ENCODE measurements around the gene C3orf52.

C3orf52 gene

GRCh38 chr3:112074006-112074405 lies 12.2 kb upstream of the C3orf52 start:
- DNase-seq (ENCODE audit: low spot score), result no peak
- no peak for TF ChIP-seq CTCF (IDR thresholded peaks at IDR 0.05; ENCODE audit: extremely low read depth, insufficient read depth, missing control alignments)
- in situ Hi-C loops (cut with MboI; ENCODE audit: low pct_unique_long_range_greater_than_20kb, low sequenced_read_pairs, unreplicated experiment), result no loop called here

DNA sequence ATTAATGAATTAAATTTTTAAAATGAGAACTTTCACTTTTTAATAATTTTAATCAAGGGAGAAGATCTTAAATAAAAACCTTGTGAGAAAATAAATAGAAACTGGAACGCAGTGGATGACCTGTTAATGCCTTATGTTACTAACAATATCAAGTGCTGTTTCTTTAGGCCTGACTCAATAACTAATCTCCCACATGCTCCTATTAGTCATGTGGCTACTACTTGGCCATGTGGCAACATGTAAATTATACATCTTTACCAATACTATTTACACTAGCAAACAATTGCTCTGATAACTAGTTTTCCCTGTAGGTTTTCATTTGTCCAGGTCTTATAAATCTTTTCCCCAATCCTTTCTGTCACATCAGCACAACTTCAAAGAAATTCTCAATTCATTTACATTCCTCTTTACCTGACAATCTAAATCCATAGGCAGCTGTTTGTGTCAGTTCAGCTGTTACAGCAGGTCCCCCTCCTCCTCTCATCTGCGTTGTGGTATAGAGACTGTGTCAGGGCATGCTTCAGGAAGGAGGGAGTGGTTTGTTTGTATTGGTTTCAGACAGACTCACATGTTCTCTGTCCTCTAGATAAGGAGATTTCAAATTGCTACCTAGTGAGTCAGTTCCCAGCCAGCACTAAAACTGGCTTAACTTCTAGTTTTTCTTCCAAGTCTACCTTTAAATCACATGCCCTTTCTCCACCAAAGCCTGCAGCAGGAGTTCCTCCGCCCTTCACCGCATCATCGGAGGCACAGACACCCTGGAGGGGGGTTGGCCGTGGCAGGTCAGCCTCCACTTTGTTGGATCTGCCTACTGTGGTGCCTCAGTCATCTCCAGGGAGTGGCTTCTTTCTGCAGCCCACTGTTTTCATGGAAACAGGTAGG lies 11.3 kb upstream of the C3orf52 start:
- in situ Hi-C loops (cut with MboI; ENCODE audit: low pct_unique_long_range_greater_than_20kb, low sequenced_read_pairs, unreplicated experiment), result no loop called here
- DNase-seq (ENCODE audit: low spot score), result peak; percentile 64

GRCh38 chr3:112078125-112079083 lies 7.8 kb upstream of the C3orf52 start:
- no peak for TF ChIP-seq CTCF (IDR thresholded peaks at IDR 0.05; ENCODE audit: extremely low read depth, insufficient read depth, missing control alignments)
- in situ Hi-C loops (cut with MboI; ENCODE audit: low pct_unique_long_range_greater_than_20kb, low sequenced_read_pairs, unreplicated experiment), result no loop called here
- DNase-seq (ENCODE audit: low spot score), result no peak

More for the DNA sequence above, 11.3 kb upstream of the C3orf52 start:
- no peak for TF ChIP-seq CTCF (IDR thresholded peaks at IDR 0.05; ENCODE audit: extremely low read depth, insufficient read depth, missing control alignments)

GRCh38 chr3:112083239-112083638 lies 3.0 kb upstream of the C3orf52 start:
- in situ Hi-C loops (cut with MboI; ENCODE audit: low pct_unique_long_range_greater_than_20kb, low sequenced_read_pairs, unreplicated experiment), result no loop called here
- TF ChIP-seq CTCF (IDR thresholded peaks at IDR 0.05; ENCODE audit: extremely low read depth, insufficient read depth, missing control alignments), result no peak
- DNase-seq (ENCODE audit: low spot score), result no peak

- DNase-seq (ENCODE audit: low spot score), result no peak
- in situ Hi-C loops (cut with MboI; ENCODE audit: low pct_unique_long_range_greater_than_20kb, low sequenced_read_pairs, unreplicated experiment), result no loop called here
- TF ChIP-seq CTCF (IDR thresholded peaks at IDR 0.05; ENCODE audit: extremely low read depth, insufficient read depth, missing control alignments), result no peak
Observed at GRCh38 chr3:112084980-112085705, 1.0 kb upstream of the C3orf52 start.

GRCh38 chr3:112085735-112086075 lies 484 bp upstream of the C3orf52 start:
- no peak for TF ChIP-seq CTCF (IDR thresholded peaks at IDR 0.05; ENCODE audit: extremely low read depth, insufficient read depth, missing control alignments)
- in situ Hi-C loops (cut with MboI; ENCODE audit: low pct_unique_long_range_greater_than_20kb, low sequenced_read_pairs, unreplicated experiment), result no loop called here
- no peak for DNase-seq (ENCODE audit: low spot score)
